RWPE2 (cell line): ENCODE results near the gene CNOT6L.

ENCODE experiments used
- ATAC-seq: fragments of 200-7000 bp; cut with Tn5 transposase; 3 replicates; pipeline ENCODE4 v1.9.1; 2021; ENCODE audit warnings: low read depth
- DNase-seq: peaks from one replicate; pipeline ENCODE4 v3.0.0-alpha.2; 2020; ENCODE audit warnings: low spot score
- H3K27ac ChIP-seq: fragments of 450-650 bp; 2 replicates; pipeline ENCODE4 v1.5.1; 2017; ENCODE audit warnings: mild to moderate bottlenecking; ENCODE audit not compliant: poor library complexity, severe bottlenecking
- H3K27me3 ChIP-seq: fragments of 250-450 bp; sonication (Bioruptor Pico); 2 replicates; pipeline ENCODE4 v1.5.1; 2021; ENCODE audit warnings: mild to moderate bottlenecking, moderate library complexity; ENCODE audit not compliant: insufficient read depth, poor library complexity, severe bottlenecking
- H3K36me3 ChIP-seq: fragments of 250-450 bp; sonication (Bioruptor Pico); 2 replicates; pipeline ENCODE4 v1.5.1; 2020; ENCODE audit warnings: low read depth, mild to moderate bottlenecking, moderate library complexity
- H3K4me1 ChIP-seq: fragments of 250-450 bp; sonication (Bioruptor Pico); 2 replicates; pipeline ENCODE4 v1.5.1; 2021; ENCODE audit warnings: mild to moderate bottlenecking, moderate library complexity; ENCODE audit not compliant: insufficient read depth, poor library complexity, severe bottlenecking
- H3K4me3 ChIP-seq: fragments of 250-450 bp; sonication (Bioruptor Pico); 2 replicates; pipeline ENCODE4 v1.5.1; 2021; ENCODE audit warnings: mild to moderate bottlenecking, moderate library complexity; ENCODE audit not compliant: severe bottlenecking
- H3K9me3 ChIP-seq: fragments of 250-450 bp; sonication (Bioruptor Pico); 2 replicates; pipeline ENCODE4 v1.5.1; 2021; ENCODE audit warnings: mild to moderate bottlenecking, moderate library complexity; ENCODE audit not compliant: severe bottlenecking
- CTCF ChIP-seq: fragments of 450-650 bp; IDR thresholded peaks from one replicate; pipeline ENCODE4 v1.5.1; 2017; ENCODE audit warnings: mild to moderate bottlenecking, moderate library complexity; ENCODE audit not compliant: poor library complexity, severe bottlenecking

The CNOT6L gene

GRCh38 chr4:77859256-77859655 lies 40.1 kb upstream of the CNOT6L start:
- no peak for ATAC-seq
- no peaks in the 10 kb centered on the region for H3K27me3 ChIP-seq
- TF ChIP-seq CTCF: no peak
- H3K36me3 ChIP-seq: 0 out of 2 replicates have a peak, but pooled peaks cover under 1% of the 10 kb centered on the region
- no peaks in the 10 kb centered on the region for H3K9me3 ChIP-seq
- H3K4me1 ChIP-seq: peaks cover 13% of the 10 kb centered on the region
- no peak for DNase-seq
- no peak overlapping the region for H3K4me3 ChIP-seq
- no peak overlapping the region for H3K27ac ChIP-seq

DNA sequence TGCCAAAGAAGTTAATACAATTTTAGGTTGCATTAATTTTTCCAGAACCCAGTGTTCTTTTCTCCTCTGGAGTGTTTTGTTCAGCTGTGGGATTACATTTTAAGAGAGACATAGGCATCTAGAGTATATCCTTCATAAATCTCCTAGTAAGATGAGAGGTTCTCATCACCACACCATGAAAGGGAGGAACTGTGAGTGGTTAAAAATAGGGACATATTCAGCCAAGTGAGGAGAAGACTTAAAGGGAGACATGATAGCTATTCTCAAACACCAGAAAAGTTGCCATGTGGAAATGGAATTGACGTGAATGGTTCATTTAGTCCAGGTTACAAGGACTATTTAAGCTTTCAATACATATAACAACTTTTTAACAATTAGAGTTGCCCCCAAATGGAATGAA lies 37.0 kb upstream of the CNOT6L start:
- TF ChIP-seq CTCF: no peak
- DNase-seq (no peak), ATAC-seq (no peak)
- H3K9me3 ChIP-seq: no peaks in the 10 kb centered on the region
- H3K27me3 ChIP-seq: no peaks in the 10 kb centered on the region
- H3K27ac ChIP-seq: no peak overlapping the region
- no peaks in the 10 kb centered on the region for H3K4me1 ChIP-seq
- no peak overlapping the region for H3K4me3 ChIP-seq
- H3K36me3 ChIP-seq: no peaks in the 10 kb centered on the region

- H3K4me1 ChIP-seq: no peaks in the 10 kb centered on the region
- H3K36me3 ChIP-seq: no peaks in the 10 kb centered on the region
- no peak overlapping the region for H3K27ac ChIP-seq
- no peak overlapping the region for H3K4me3 ChIP-seq
- no peak for TF ChIP-seq CTCF
- no peaks in the 10 kb centered on the region for H3K27me3 ChIP-seq
- DNase-seq (no peak), ATAC-seq (no peak)
- no peaks in the 10 kb centered on the region for H3K9me3 ChIP-seq
Measured at GRCh38 chr4:77854431-77855111, 35.4 kb upstream of the CNOT6L start.

GRCh38 chr4:77852892-77853495 lies 33.8 kb upstream of the CNOT6L start:
- H3K4me3 ChIP-seq: no peak overlapping the region
- no peaks in the 10 kb centered on the region for H3K4me1 ChIP-seq
- DNase-seq (no peak), ATAC-seq (no peak)
- no peak overlapping the region for H3K27ac ChIP-seq
- no peak for TF ChIP-seq CTCF
- H3K9me3 ChIP-seq: no peaks in the 10 kb centered on the region
- H3K27me3 ChIP-seq: no peaks in the 10 kb centered on the region
- H3K36me3 ChIP-seq: no peaks in the 10 kb centered on the region
